Upper lobe of right lung (tissue), 1 donor: ENCODE results near the gene FBXW9. TPM values are rescaled to one million over a fixed set of nuclear protein-coding genes. Genes with fewer than 3 reads are reported as not detected.

Experiments
- ATAC-seq: fragments of 200-7000 bp; cut with Tn5 transposase; one replicate; pipeline ENCODE4 v1.9.1; 2020; ENCODE audit warnings: mild to moderate bottlenecking, moderate library complexity
- DNase-seq: peaks from one replicate; pipeline ENCODE4 v3.0.0-alpha.2; 2020
- H3K27ac ChIP-seq: fragments of 200-600 bp; one replicate; pipeline ENCODE4 v1.8.0; 2022
- H3K27me3 ChIP-seq: fragments of 200-600 bp; one replicate; pipeline ENCODE4 v1.8.0; 2022; ENCODE audit warnings: mild to moderate bottlenecking
- H3K36me3 ChIP-seq: fragments of 200-600 bp; one replicate; pipeline ENCODE4 v1.8.0; 2022
- H3K4me1 ChIP-seq: fragments of 200-600 bp; one replicate; pipeline ENCODE4 v1.8.0; 2022
- H3K4me3 ChIP-seq: fragments of 200-600 bp; one replicate; pipeline ENCODE4 v1.8.0; 2022; ENCODE audit warnings: mild to moderate bottlenecking
- H3K9me3 ChIP-seq: fragments of 200-600 bp; one replicate; pipeline ENCODE4 v1.8.0; 2022
- CTCF ChIP-seq: fragments of 200-600 bp; IDR thresholded peaks from one replicate; pipeline ENCODE4 v1.8.0; 2022; ENCODE audit warnings: antibody characterized with exemption
- intact Hi-C: fragments of 100-400 bp; cut with DNase I; formaldehyde crosslinking; loops from one replicate; pipeline ENCODE4 v1.11.0; 2022
- total RNA-seq: library from RNA; stranded (reverse); fragmentation: NEBNext Ultra II Directional; extraction: Animal tissue kit (Norgen Biotek cat#: 25700); gene quantifications from one replicate; pipeline ENCODE4 v1.2.1, GENCODE V29; 2021
- donor health status: DM: no; HTN: yes; CAD: no; lungs with severe emphysema.

The FBXW9 gene
- total RNA-seq, 1 donor from 2014 or later = 4.3 TPM

- Histone ChIP-seq H3K27me3 (no peaks in the 10 kb centered on the region), H3K36me3 (no peaks in the 10 kb centered on the region), H3K9me3 (no peaks in the 10 kb centered on the region), H3K4me1 (peaks cover 4% of the 10 kb centered on the region), H3K27ac (no peak overlapping the region), H3K4me3 (peak overlapping the region; percentile 9)
- intact Hi-C loops = no loop called here
- TF ChIP-seq CTCF = peak; percentile 87
- ATAC-seq (peak; percentile 98), DNase-seq (peak; percentile 90)
These were observed 56.4 kb downstream of the FBXW9 start for GRCh38 chr19:12639901-12640613.

Other genes starting within 250 kb of the FBXW9 start
- 2.6 TPM for gene ZNF709, start 211.8 kb downstream of the FBXW9 start, total RNA-seq
- 13.7 TPM for gene ZNF564, start 145.1 kb downstream of the FBXW9 start, total RNA-seq
- gene ZNF490, start 85.8 kb downstream of the FBXW9 start, total RNA-seq = 12.2 TPM
- gene ZNF791, start 85.7 kb downstream of the FBXW9 start, total RNA-seq = 29.7 TPM
- gene MAN2B1, start 29.9 kb downstream of the FBXW9 start, total RNA-seq = 174 TPM
- 10.9 TPM for gene WDR83, start 29.8 kb downstream of the FBXW9 start, total RNA-seq
- 70.5 TPM for gene DHPS, start 14.8 kb downstream of the FBXW9 start, total RNA-seq
- gene GNG14, start 8.6 kb downstream of the FBXW9 start, total RNA-seq = not detected
- 49.0 TPM for gene TNPO2, start 27.3 kb upstream of the FBXW9 start, total RNA-seq
- 144 TPM for gene TRIR, start 38.1 kb upstream of the FBXW9 start, total RNA-seq
- 55.2 TPM for gene GET3, start 40.9 kb upstream of the FBXW9 start, total RNA-seq
- gene BEST2, start 55.2 kb upstream of the FBXW9 start, total RNA-seq = not detected
- gene HOOK2, start 78.9 kb upstream of the FBXW9 start, total RNA-seq = 65.3 TPM
- 174 TPM for gene JUNB, start 94.9 kb upstream of the FBXW9 start, total RNA-seq
- gene PRDX2, start 105.2 kb upstream of the FBXW9 start, total RNA-seq = 123 TPM
- gene THSD8, start 105.4 kb upstream of the FBXW9 start, total RNA-seq = 2.8 TPM
- 7.4 TPM for gene RNASEH2A, start 110.0 kb upstream of the FBXW9 start, total RNA-seq
- gene RTBDN, start 137.9 kb upstream of the FBXW9 start, total RNA-seq = not detected
- not detected for gene MAST1, start 141.9 kb upstream of the FBXW9 start, total RNA-seq
- 61.0 TPM for gene DNASE2, start 184.8 kb upstream of the FBXW9 start, total RNA-seq
- not detected for gene KLF1, start 190.6 kb upstream of the FBXW9 start, total RNA-seq
- 21.0 TPM for gene GCDH, start 194.5 kb upstream of the FBXW9 start, total RNA-seq
- gene SYCE2, start 222.7 kb upstream of the FBXW9 start, total RNA-seq = not detected
- 39.5 TPM for gene FARSA, start 237.1 kb upstream of the FBXW9 start, total RNA-seq
- gene CALR, start 242.0 kb upstream of the FBXW9 start, total RNA-seq = 991 TPM
- 109 TPM for gene RAD23A, start 249.2 kb upstream of the FBXW9 start, total RNA-seq